GM23338 (cell line): ENCODE results near the gene OTOG. TPM values are rescaled to one million over a fixed set of nuclear protein-coding genes. Genes with fewer than 3 reads are reported as not detected.

ENCODE experiments used
- ATAC-seq: fragments of 200-7000 bp; cut with Tn5 transposase; 3 replicates; pipeline ENCODE4 v1.9.1; 2020
- DNase-seq: peaks from one replicate; pipeline ENCODE4 v3.0.0-alpha.2; 2015; ENCODE audit warnings: low spot score
- H2AFZ ChIP-seq: fragments of 200-600 bp; sonication (generic); 2 replicates; pipeline ENCODE4 v1.8.0; 2016; ENCODE audit warnings: antibody characterized with exemption, mild to moderate bottlenecking, moderate library complexity
- H3F3A ChIP-seq: fragments of 200-600 bp; sonication (generic); replicated peaks from 2 replicates; pipeline ENCODE4 v1.8.0; 2017; ENCODE audit warnings: antibody characterized with exemption, mixed run types, low read depth
- H3K27ac ChIP-seq: fragments of 200-600 bp; sonication (generic); 2 replicates; pipeline ENCODE4 v1.6.1; 2016; ENCODE audit warnings: low read depth
- H3K27me3 ChIP-seq: fragments of 200-600 bp; sonication (generic); 2 replicates; pipeline ENCODE4 v1.8.0; 2016; ENCODE audit warnings: mild to moderate bottlenecking, mixed run types, moderate library complexity; ENCODE audit not compliant: insufficient read depth
- H3K36me3 ChIP-seq: fragments of 200-600 bp; sonication (generic); 2 replicates; pipeline ENCODE4 v1.8.0; 2016; ENCODE audit warnings: mild to moderate bottlenecking; ENCODE audit not compliant: insufficient read depth
- H3K4me1 ChIP-seq: fragments of 200-600 bp; sonication (generic); 2 replicates; pipeline ENCODE4 v1.8.0; 2016; ENCODE audit warnings: mild to moderate bottlenecking, moderate library complexity; ENCODE audit not compliant: insufficient read depth
- H3K4me2 ChIP-seq: fragments of 200-600 bp; sonication (generic); 2 replicates; pipeline ENCODE4 v1.7.1; 2017; ENCODE audit warnings: mixed run types
- H3K4me3 ChIP-seq: fragments of 200-600 bp; sonication (generic); 2 replicates; pipeline ENCODE4 v1.6.1; 2016; ENCODE audit warnings: mixed run types
- H3K79me2 ChIP-seq: fragments of 200-600 bp; sonication (generic); replicated peaks from 2 replicates; pipeline ENCODE4 v1.8.0; 2017; ENCODE audit warnings: mild to moderate bottlenecking; ENCODE audit not compliant: insufficient read depth
- H3K9me2 ChIP-seq: fragments of 200-600 bp; sonication (generic); 2 replicates; pipeline ENCODE4 v1.8.0; 2017; ENCODE audit not compliant: insufficient read depth
- H4K20me1 ChIP-seq: fragments of 200-600 bp; sonication (generic); replicated peaks from 2 replicates; pipeline ENCODE4 v1.8.0; 2017; ENCODE audit warnings: mild to moderate bottlenecking; ENCODE audit not compliant: insufficient read depth
- H3K27ac Mint-ChIP-seq: 2 replicates; pipeline ENCODE4 v1.8.0; 2020; ENCODE audit warnings: inconsistent platforms, mild to moderate bottlenecking, moderate library complexity, mixed read lengths
- H3K27me3 Mint-ChIP-seq: 3 replicates; pipeline ENCODE4 v1.8.0; 2022; ENCODE audit warnings: low read depth, mild to moderate bottlenecking, moderate library complexity, mixed read lengths, inconsistent platforms; ENCODE audit not compliant: insufficient read depth, poor library complexity
- H3K36me3 Mint-ChIP-seq: 3 replicates; pipeline ENCODE4 v1.8.0; 2021; ENCODE audit warnings: low read depth, mild to moderate bottlenecking, inconsistent platforms, moderate library complexity, mixed read lengths
- H3K4me1 Mint-ChIP-seq: 3 replicates; pipeline ENCODE4 v1.8.0; 2020; ENCODE audit warnings: mild to moderate bottlenecking, inconsistent platforms, mixed read lengths
- H3K4me3 Mint-ChIP-seq: 3 replicates; pipeline ENCODE4 v1.8.0; 2021; ENCODE audit warnings: moderate library complexity, mild to moderate bottlenecking, inconsistent platforms, mixed read lengths
- H3K9me3 Mint-ChIP-seq: 3 replicates; pipeline ENCODE4 v1.8.0; 2020; ENCODE audit warnings: moderate library complexity, mild to moderate bottlenecking, inconsistent platforms, mixed read lengths
- CREB1 ChIP-seq: fragments of 250-450 bp; sonication (Bioruptor Pico); IDR thresholded peaks from 2 replicates; pipeline ENCODE4 v1.5.0; 2020; ENCODE audit warnings: low read depth, mild to moderate bottlenecking, moderate library complexity
- EZH2 ChIP-seq: fragments of 200-600 bp; sonication (generic); IDR thresholded peaks from one replicate; pipeline ENCODE4 v1.8.0; 2017; ENCODE audit warnings: antibody characterized with exemption, mild to moderate bottlenecking, low read depth; ENCODE audit not compliant: unreplicated experiment
- EZH2phosphoT487 ChIP-seq: fragments of 200-600 bp; sonication (generic); IDR thresholded peaks from one replicate; pipeline ENCODE4 v1.8.1; 2018; ENCODE audit warnings: antibody characterized with exemption; ENCODE audit not compliant: unreplicated experiment
- JUNB ChIP-seq: IDR thresholded peaks from one replicate; pipeline ENCODE4 v1.6.1; 2016; ENCODE audit warnings: antibody characterized with exemption; ENCODE audit not compliant: unreplicated experiment
- NANOG ChIP-seq: IDR thresholded peaks from 2 replicates; pipeline ENCODE4 v1.6.1; 2016; ENCODE audit warnings: antibody characterized with exemption, borderline replicate concordance
- POLR2AphosphoS5 ChIP-seq: IDR thresholded peaks from 2 replicates; pipeline ENCODE4 v1.6.1; 2016; ENCODE audit warnings: antibody characterized with exemption, low read depth
- STAT1 ChIP-seq: IDR thresholded peaks from one replicate; pipeline ENCODE4 v1.6.1; 2016; ENCODE audit warnings: antibody characterized with exemption; ENCODE audit not compliant: unreplicated experiment
- ZNF114 ChIP-seq: fragments of 250-450 bp; sonication (Bioruptor Pico); IDR thresholded peaks from 2 replicates; pipeline ENCODE4 v1.5.0; 2020; ENCODE audit warnings: mild to moderate bottlenecking, moderate library complexity
- ZNF331 ChIP-seq: fragments of 250-450 bp; sonication (Bioruptor Pico); IDR thresholded peaks from 2 replicates; pipeline ENCODE4 v1.5.0; 2020; ENCODE audit warnings: low read depth, mild to moderate bottlenecking, moderate library complexity
- polyA plus RNA-seq: library from polyadenylated mRNA; unstranded; fragments of >200 nt; fragmentation: Nextera tagmentation; extraction: Ambion mirVana; gene quantifications from 2 replicates; pipeline ENCODE4 v1.2.1, GENCODE V29; 2016
- total RNA-seq: library from RNA; depleted of rRNA; stranded (reverse); fragments of >200 nt; shearing (Covaris generic); gene quantifications from 2 replicates; pipeline ENCODE4 v1.2.3, GENCODE V29; 2014
- TF ChIP-seq, protein P1 (sequence below): IDR thresholded peaks from 2 replicates; pipeline ENCODE4 v1.6.1; 2016; ENCODE audit warnings: antibody characterized with exemption
- TF ChIP-seq, protein P2 (sequence below), 2 experiments: fragments of 200-600 bp in 1 of 2; sonication (generic) in 1 of 2; conservative IDR thresholded peaks; 2 replicates each; pipeline versions ENCODE4 v1.5.1 to v1.6.1; 2016 to 2017; ENCODE audit warnings: antibody characterized with exemption in 2 of 2, low read depth in 2 of 2, mild to moderate bottlenecking in 2 of 2, moderate library complexity in 1 of 2
- TF ChIP-seq, protein P3 (sequence below): IDR thresholded peaks from one replicate; pipeline ENCODE4 v1.6.1; 2018; ENCODE audit warnings: antibody characterized with exemption; ENCODE audit not compliant: unreplicated experiment

OTOG gene
- total and polyA plus RNA-seq, 2 experiments from 2014 or later, result 0.40 to 0.52 TPM

DNA sequence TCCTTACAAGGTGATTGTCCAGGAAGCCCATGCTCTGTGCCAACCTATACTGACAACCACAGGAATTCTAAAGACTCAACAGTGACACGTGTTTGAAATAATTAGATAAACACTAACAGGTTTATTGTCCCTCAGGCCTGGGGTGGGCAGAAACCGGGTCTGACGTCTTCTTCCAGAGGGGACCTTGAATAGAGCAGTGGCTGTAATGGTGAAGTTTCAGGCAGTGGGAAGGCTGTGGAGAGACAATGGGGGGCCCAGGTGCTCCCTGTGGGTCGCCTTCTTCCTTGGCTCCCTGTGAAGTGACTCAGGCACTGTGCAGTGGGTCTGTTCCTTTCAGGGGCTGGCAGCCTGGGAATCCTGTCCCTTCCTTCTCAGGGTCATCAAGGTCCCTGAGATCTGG lies 54.6 kb downstream of the OTOG start:
- no peaks in the 10 kb centered on the region for H4K20me1 ChIP-seq
- no peaks in the 10 kb centered on the region for H3K9me3 Mint-ChIP-seq
- H3K27me3 ChIP-seq, result no peaks in the 10 kb centered on the region
- ATAC-seq (no peak), DNase-seq (no peak)
- peaks cover 9% of the 10 kb centered on the region for H3K27me3 Mint-ChIP-seq
- H3F3A ChIP-seq, result no peaks in the 10 kb centered on the region
- H3K27ac ChIP-seq, result no peak overlapping the region
- H3K27ac Mint-ChIP-seq, result no peak overlapping the region
- peaks cover 13% of the 10 kb centered on the region for H3K4me1 Mint-ChIP-seq
- no peak overlapping the region for H3K4me3 ChIP-seq
- no peak overlapping the region for H2AFZ ChIP-seq
- no peaks in the 10 kb centered on the region for H3K4me1 ChIP-seq
- H3K9me2 ChIP-seq, result no peaks in the 10 kb centered on the region
- no peak overlapping the region for H3K4me3 Mint-ChIP-seq
- H3K79me2 ChIP-seq, result no peaks in the 10 kb centered on the region
- TF ChIP-seq, protein P1, sequence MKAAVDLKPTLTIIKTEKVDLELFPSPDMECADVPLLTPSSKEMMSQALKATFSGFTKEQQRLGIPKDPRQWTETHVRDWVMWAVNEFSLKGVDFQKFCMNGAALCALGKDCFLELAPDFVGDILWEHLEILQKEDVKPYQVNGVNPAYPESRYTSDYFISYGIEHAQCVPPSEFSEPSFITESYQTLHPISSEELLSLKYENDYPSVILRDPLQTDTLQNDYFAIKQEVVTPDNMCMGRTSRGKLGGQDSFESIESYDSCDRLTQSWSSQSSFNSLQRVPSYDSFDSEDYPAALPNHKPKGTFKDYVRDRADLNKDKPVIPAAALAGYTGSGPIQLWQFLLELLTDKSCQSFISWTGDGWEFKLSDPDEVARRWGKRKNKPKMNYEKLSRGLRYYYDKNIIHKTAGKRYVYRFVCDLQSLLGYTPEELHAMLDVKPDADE, result no peak
- TF ChIP-seq STAT1, result no peak
- no peak for TF ChIP-seq ZNF331 (CRISPR knock-in tag)
- no peak for TF ChIP-seq JUNB
- no peak for TF ChIP-seq CREB1 (CRISPR knock-in tag)
- no peak for TF ChIP-seq EZH2
- TF ChIP-seq, protein P2, sequence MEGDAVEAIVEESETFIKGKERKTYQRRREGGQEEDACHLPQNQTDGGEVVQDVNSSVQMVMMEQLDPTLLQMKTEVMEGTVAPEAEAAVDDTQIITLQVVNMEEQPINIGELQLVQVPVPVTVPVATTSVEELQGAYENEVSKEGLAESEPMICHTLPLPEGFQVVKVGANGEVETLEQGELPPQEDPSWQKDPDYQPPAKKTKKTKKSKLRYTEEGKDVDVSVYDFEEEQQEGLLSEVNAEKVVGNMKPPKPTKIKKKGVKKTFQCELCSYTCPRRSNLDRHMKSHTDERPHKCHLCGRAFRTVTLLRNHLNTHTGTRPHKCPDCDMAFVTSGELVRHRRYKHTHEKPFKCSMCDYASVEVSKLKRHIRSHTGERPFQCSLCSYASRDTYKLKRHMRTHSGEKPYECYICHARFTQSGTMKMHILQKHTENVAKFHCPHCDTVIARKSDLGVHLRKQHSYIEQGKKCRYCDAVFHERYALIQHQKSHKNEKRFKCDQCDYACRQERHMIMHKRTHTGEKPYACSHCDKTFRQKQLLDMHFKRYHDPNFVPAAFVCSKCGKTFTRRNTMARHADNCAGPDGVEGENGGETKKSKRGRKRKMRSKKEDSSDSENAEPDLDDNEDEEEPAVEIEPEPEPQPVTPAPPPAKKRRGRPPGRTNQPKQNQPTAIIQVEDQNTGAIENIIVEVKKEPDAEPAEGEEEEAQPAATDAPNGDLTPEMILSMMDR (conservative IDR thresholded peaks at IDR 0.05; ENCODE audit: low read depth in 2 of 2), result no peak
- no peak for TF ChIP-seq NANOG
- H3K4me2 ChIP-seq, result no peak overlapping the region
- no peaks in the 10 kb centered on the region for H3K36me3 Mint-ChIP-seq
- H3K36me3 ChIP-seq, result no peaks in the 10 kb centered on the region

DNA sequence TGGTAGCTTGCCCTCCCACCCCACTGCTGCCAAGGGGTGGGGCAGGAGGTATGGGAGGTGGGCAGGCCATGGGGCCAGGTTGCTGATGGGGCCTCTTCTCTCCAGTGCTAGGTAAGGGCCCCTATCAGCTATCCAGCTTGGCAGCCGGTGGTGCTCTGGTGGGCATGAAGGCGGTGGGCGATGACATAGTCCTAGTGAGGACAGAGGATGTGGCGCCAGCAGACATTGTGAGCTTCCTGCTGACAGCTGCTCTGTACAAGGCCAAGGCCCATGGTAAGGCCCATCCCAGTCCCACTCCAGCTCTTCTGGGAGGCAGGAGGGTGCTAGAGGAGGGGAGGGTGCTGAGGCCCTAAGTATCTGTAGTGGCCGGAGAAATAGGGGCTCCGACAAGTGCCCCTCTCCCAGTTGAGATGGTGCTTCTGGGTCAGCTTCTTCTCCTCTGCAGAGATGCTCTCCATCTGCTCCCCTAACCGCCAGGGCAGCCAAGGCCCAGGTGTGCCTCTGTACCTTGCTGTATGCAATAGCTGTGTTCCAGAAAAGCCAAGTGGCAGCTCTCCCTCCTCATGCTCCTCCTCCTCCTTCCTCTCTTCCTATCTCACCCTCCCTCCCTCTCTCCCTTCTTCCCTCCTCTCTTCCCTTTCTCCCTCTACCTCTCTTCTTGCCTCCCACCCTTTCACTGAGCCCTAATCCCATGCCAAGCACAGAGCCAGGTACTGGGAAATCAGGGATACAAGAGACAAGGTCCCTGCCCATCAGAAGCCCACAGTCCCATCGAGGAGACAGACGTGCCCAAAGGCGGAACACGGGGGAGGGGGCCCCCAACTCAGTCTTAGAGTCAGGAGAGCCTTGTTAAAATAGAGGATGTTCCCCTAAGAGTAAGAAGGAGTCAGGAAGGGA lies 55.3 kb downstream of the OTOG start:
- Mint-ChIP-seq H3K36me3 (no peaks in the 10 kb centered on the region), H3K4me1 (peaks cover 14% of the 10 kb centered on the region), H3K27ac (no peak overlapping the region), H3K9me3 (no peaks in the 10 kb centered on the region), H3K4me3 (no peak overlapping the region), H3K27me3 (peaks cover 9% of the 10 kb centered on the region)
- H3K4me1 ChIP-seq, result no peaks in the 10 kb centered on the region
- H3F3A ChIP-seq, result no peaks in the 10 kb centered on the region
- H3K27me3 ChIP-seq, result no peaks in the 10 kb centered on the region
- H3K4me2 ChIP-seq, result no peak overlapping the region
- no peak overlapping the region for H3K27ac ChIP-seq
- DNase-seq, result no peak
- H3K79me2 ChIP-seq, result no peaks in the 10 kb centered on the region
- no peaks in the 10 kb centered on the region for H4K20me1 ChIP-seq
- H3K4me3 ChIP-seq, result no peak overlapping the region
- no peak for ATAC-seq
- H3K9me2 ChIP-seq, result no peaks in the 10 kb centered on the region
- H2AFZ ChIP-seq, result no peak overlapping the region
- H3K36me3 ChIP-seq, result no peaks in the 10 kb centered on the region
- TF ChIP-seq POLR2AphosphoS5 (no peak), STAT1 (no peak), JUNB (no peak), CREB1 (CRISPR knock-in tag) (no peak), EZH2 (no peak), ZNF114 (CRISPR knock-in tag) (no peak), EZH2phosphoT487 (no peak), ZNF331 (CRISPR knock-in tag) (no peak), NANOG (no peak)
- TF ChIP-seq, protein P2 (conservative IDR thresholded peaks at IDR 0.05; ENCODE audit: low read depth in 2 of 2), result no peak
- TF ChIP-seq, protein P1, result no peak
- TF ChIP-seq, protein P3, sequence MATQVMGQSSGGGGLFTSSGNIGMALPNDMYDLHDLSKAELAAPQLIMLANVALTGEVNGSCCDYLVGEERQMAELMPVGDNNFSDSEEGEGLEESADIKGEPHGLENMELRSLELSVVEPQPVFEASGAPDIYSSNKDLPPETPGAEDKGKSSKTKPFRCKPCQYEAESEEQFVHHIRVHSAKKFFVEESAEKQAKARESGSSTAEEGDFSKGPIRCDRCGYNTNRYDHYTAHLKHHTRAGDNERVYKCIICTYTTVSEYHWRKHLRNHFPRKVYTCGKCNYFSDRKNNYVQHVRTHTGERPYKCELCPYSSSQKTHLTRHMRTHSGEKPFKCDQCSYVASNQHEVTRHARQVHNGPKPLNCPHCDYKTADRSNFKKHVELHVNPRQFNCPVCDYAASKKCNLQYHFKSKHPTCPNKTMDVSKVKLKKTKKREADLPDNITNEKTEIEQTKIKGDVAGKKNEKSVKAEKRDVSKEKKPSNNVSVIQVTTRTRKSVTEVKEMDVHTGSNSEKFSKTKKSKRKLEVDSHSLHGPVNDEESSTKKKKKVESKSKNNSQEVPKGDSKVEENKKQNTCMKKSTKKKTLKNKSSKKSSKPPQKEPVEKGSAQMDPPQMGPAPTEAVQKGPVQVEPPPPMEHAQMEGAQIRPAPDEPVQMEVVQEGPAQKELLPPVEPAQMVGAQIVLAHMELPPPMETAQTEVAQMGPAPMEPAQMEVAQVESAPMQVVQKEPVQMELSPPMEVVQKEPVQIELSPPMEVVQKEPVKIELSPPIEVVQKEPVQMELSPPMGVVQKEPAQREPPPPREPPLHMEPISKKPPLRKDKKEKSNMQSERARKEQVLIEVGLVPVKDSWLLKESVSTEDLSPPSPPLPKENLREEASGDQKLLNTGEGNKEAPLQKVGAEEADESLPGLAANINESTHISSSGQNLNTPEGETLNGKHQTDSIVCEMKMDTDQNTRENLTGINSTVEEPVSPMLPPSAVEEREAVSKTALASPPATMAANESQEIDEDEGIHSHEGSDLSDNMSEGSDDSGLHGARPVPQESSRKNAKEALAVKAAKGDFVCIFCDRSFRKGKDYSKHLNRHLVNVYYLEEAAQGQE, result no peak
